Erythroblast (primary cell): ENCODE data around the gene KRTAP10-5.
"Not testable (repeated sequence)": the region's sequence is repeated elsewhere in the genome, so short reads cannot be mapped to it uniquely, and the experiment has no call there.

Source experiments
- DNase-seq, 2 experiments: peaks; one replicate each; lab custom pipeline; 2025; lab: John Stamatoyannopoulos, UW
- GATA1 ChIP-seq: IDR thresholded peaks from 2 replicates; pipeline ENCODE4 v1.6.1; 2011; ENCODE audit warnings: low read depth, mild to moderate bottlenecking, control low read depth, low read length, moderate library complexity
- POLR2A ChIP-seq: IDR thresholded peaks from 2 replicates; pipeline ENCODE4 v1.6.1; 2011; ENCODE audit warnings: mild to moderate bottlenecking, low read length

Gene KRTAP10-5

GRCh38 chr21:44580231-44580821, at the start of gene KRTAP10-5:
TSS of gene KRTAP10-5 (minus strand) at chr21:44580604. CDS start at chr21:44580578, 26 bp downstream.
- not testable (repeated sequence) for DNase-seq

GRCh38 chr21:44628707-44629391, 48.4 kb upstream of the KRTAP10-5 start:
- TF ChIP-seq POLR2A, result no peak
- TF ChIP-seq GATA1, result no peak
- no peak for DNase-seq

- not testable (repeated sequence) for DNase-seq
These were observed 47.4 kb upstream of the KRTAP10-5 start for GRCh38 chr21:44627831-44628233.

- not testable (repeated sequence) for DNase-seq
These were observed 46.9 kb upstream of the KRTAP10-5 start for GRCh38 chr21:44627181-44627822.

- TF ChIP-seq GATA1 (no peak), POLR2A (no peak)
- DNase-seq, result no peak
These were observed 46.3 kb upstream of the KRTAP10-5 start, which contains the start of gene KRTAP10-9 for GRCh38 chr21:44626673-44627143. TSS of gene KRTAP10-9 (plus strand) at chr21:44627093. CDS start at chr21:44627172, 79 bp downstream.

- TF ChIP-seq POLR2A (no peak), GATA1 (no peak)
- DNase-seq, result no peak
These were observed 45.9 kb upstream of the KRTAP10-5 start for GRCh38 chr21:44626262-44626661.

GRCh38 chr21:44625756-44626155, 45.4 kb upstream of the KRTAP10-5 start:
- DNase-seq, result no peak
- TF ChIP-seq POLR2A, result no peak

- no peak for DNase-seq
- TF ChIP-seq GATA1 (no peak), POLR2A (no peak)
These were observed 43.2 kb upstream of the KRTAP10-5 start for GRCh38 chr21:44623575-44623974.

- TF ChIP-seq POLR2A, result no peak
- TF ChIP-seq GATA1, result no peak
- no peak for DNase-seq
These were observed 39.5 kb upstream of the KRTAP10-5 start for GRCh38 chr21:44619886-44620285.

GRCh38 chr21:44618909-44619308, 38.5 kb upstream of the KRTAP10-5 start:
- TF ChIP-seq POLR2A, result no peak
- TF ChIP-seq GATA1, result no peak
- DNase-seq, result no peak

GRCh38 chr21:44618504-44618903, 38.1 kb upstream of the KRTAP10-5 start:
- TF ChIP-seq POLR2A (no peak), GATA1 (no peak)
- peak in 1 of 2 experiments; percentile 2 for DNase-seq

- DNase-seq, result no peak
- no peak for TF ChIP-seq POLR2A
- no peak for TF ChIP-seq GATA1
These were observed 36.7 kb upstream of the KRTAP10-5 start for GRCh38 chr21:44617071-44617501.

- no peak for TF ChIP-seq GATA1
- no peak for TF ChIP-seq POLR2A
- no peak for DNase-seq
These were observed 36.2 kb upstream of the KRTAP10-5 start for GRCh38 chr21:44616591-44616926.

GRCh38 chr21:44615911-44616590, 35.6 kb upstream of the KRTAP10-5 start:
- TF ChIP-seq POLR2A (no peak), GATA1 (no peak)
- no peak for DNase-seq
